Esophagus muscularis mucosa (tissue), 3 donors: Measurements from ENCODE around the gene MYL5.

Experiments
- CTCF ChIP-seq, 3 experiments: fragments of 200-600 bp in 2 of 3; fragments of 450-650 bp in 1 of 3; sonication (generic) in 2 of 3; IDR thresholded peaks; one replicate each; pipeline ENCODE4 v1.5.1; 2017 to 2019; ENCODE audit warnings: antibody characterized with exemption in 3 of 3, mild to moderate bottlenecking in 2 of 3, moderate library complexity in 1 of 3
- POLR2AphosphoS5 ChIP-seq, 2 donors: sonication (generic); formaldehyde crosslinking; IDR thresholded peaks; one replicate each; pipeline ENCODE4 v1.6.1; 2017; ENCODE audit warnings: antibody characterized with exemption in 2 of 2

DNA sequence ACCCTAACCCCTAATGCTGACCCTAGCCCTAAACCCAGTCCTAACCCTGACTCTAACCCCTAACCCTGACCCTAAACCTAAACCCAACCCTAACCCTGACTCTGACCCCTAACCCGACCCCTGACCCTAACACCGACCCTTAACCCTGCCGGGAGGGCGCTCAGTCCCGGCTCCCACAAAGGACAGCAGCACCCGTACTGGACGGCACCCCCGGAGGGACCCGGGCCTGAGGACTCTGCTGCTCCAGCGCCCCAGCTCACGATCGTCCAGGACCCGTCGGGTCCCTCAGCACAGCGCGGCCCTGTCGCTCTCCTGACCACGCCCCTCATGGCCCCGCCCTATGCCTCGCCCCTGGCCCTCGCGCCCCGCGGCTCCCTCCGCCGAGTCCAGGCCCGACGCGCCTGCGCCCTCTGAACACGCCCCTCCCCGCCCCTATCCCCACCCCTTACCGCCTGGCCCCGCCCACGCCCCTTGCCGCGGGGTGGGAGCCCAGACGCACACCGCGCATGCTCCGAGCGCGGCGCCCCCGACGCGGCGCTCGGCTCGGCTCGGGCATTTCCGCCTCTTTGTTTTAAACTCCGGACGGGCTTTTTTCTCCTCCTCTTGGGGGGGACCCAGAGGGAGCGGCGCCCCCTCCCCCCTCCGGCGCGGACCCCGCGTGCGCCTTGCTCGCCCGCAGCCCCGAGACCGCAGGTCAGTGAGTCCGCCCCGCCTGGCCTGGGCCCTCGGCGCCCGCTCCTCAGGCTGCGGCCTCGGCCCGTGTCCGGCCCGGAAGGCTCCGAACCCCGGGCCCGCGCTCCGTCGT is 31.1 kb downstream of the MYL5 start, which contains the start of gene PCGF3:
- TF ChIP-seq CTCF (IDR thresholded peaks at IDR 0.05) = peak in 1 of 3 experiments; percentile 13
- peak; percentile 86 to 87 for TF ChIP-seq POLR2AphosphoS5 (IDR thresholded peaks at IDR 0.05)
